Ishikawa (cell line): ENCODE measurements around the gene GJA10.

Source experiments
- CEBPB ChIP-seq: IDR thresholded peaks from 2 replicates; pipeline ENCODE4 v1.6.1; 2012
- CREB1 ChIP-seq: IDR thresholded peaks from 2 replicates; pipeline ENCODE4 v1.6.1; 2012; ENCODE audit warnings: low read depth
- EGR1 ChIP-seq: IDR thresholded peaks from 2 replicates; pipeline ENCODE4 v1.6.1; 2012
- EP300 ChIP-seq: IDR thresholded peaks from 2 replicates; pipeline ENCODE4 v1.6.1; 2012; ENCODE audit warnings: borderline replicate concordance
- FOXM1 ChIP-seq: IDR thresholded peaks from 2 replicates; pipeline ENCODE4 v1.6.1; 2012; ENCODE audit warnings: low read depth, borderline replicate concordance
- MAX ChIP-seq: IDR thresholded peaks from 2 replicates; pipeline ENCODE4 v1.6.1; 2012
- NFIC ChIP-seq: IDR thresholded peaks from 2 replicates; pipeline ENCODE4 v1.6.1; 2012
- RAD21 ChIP-seq: IDR thresholded peaks from 2 replicates; pipeline ENCODE4 v1.6.1; 2012; ENCODE audit warnings: low read depth
- TAF1 ChIP-seq: IDR thresholded peaks from 2 replicates; pipeline ENCODE4 v1.6.1; 2012; ENCODE audit warnings: low read depth, mild to moderate bottlenecking
- TCF12 ChIP-seq: IDR thresholded peaks from 2 replicates; pipeline ENCODE4 v1.6.1; 2012; ENCODE audit warnings: low read depth
- TEAD4 ChIP-seq: IDR thresholded peaks from 2 replicates; pipeline ENCODE4 v1.6.1; 2012
- USF1 ChIP-seq: IDR thresholded peaks from 2 replicates; pipeline ENCODE4 v1.6.1; 2012
- YY1 ChIP-seq: IDR thresholded peaks from 2 replicates; pipeline ENCODE4 v1.6.1; 2012; ENCODE audit warnings: low read depth
- ZBTB7A ChIP-seq: IDR thresholded peaks from 2 replicates; pipeline ENCODE4 v1.6.1; 2012; ENCODE audit warnings: low read depth
- TF ChIP-seq, protein P1 (sequence below): IDR thresholded peaks from 2 replicates; pipeline ENCODE4 v1.6.1; 2012; ENCODE audit warnings: low read depth, mild to moderate bottlenecking

Gene GJA10

GRCh38 chr6:89866024-89866678 lies 28.1 kb upstream of the GJA10 start:
- TF ChIP-seq CEBPB (no peak), RAD21 (no peak), NFIC (no peak), TCF12 (no peak), CREB1 (no peak), USF1 (no peak), YY1 (no peak), FOXM1 (no peak), EGR1 (no peak)
- TF ChIP-seq, protein P1, sequence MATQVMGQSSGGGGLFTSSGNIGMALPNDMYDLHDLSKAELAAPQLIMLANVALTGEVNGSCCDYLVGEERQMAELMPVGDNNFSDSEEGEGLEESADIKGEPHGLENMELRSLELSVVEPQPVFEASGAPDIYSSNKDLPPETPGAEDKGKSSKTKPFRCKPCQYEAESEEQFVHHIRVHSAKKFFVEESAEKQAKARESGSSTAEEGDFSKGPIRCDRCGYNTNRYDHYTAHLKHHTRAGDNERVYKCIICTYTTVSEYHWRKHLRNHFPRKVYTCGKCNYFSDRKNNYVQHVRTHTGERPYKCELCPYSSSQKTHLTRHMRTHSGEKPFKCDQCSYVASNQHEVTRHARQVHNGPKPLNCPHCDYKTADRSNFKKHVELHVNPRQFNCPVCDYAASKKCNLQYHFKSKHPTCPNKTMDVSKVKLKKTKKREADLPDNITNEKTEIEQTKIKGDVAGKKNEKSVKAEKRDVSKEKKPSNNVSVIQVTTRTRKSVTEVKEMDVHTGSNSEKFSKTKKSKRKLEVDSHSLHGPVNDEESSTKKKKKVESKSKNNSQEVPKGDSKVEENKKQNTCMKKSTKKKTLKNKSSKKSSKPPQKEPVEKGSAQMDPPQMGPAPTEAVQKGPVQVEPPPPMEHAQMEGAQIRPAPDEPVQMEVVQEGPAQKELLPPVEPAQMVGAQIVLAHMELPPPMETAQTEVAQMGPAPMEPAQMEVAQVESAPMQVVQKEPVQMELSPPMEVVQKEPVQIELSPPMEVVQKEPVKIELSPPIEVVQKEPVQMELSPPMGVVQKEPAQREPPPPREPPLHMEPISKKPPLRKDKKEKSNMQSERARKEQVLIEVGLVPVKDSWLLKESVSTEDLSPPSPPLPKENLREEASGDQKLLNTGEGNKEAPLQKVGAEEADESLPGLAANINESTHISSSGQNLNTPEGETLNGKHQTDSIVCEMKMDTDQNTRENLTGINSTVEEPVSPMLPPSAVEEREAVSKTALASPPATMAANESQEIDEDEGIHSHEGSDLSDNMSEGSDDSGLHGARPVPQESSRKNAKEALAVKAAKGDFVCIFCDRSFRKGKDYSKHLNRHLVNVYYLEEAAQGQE: no peak

DNA sequence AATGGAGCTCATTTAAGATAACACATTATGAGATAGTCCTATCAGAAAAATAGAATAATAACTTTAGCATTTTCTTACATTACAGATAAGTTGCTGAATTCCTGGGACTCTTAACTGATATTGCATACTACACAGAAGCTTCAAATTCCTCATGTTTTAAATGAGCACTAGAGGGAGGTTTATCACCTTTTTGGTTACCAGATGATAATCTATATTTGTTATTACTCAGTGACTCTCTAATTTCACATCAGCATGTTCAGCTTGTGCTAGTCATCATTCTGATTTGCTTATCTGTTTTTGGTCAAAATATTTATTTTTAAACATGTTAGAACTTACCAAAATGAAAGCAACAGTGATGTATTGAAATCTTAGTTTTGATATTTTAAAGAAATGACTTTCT lies 20.5 kb upstream of the GJA10 start:
- no peak for TF ChIP-seq NFIC
- no peak for TF ChIP-seq TCF12
- TF ChIP-seq, protein P1: no peak
- no peak for TF ChIP-seq TEAD4
- no peak for TF ChIP-seq CREB1
- TF ChIP-seq USF1: no peak
- TF ChIP-seq YY1: no peak
- no peak for TF ChIP-seq TAF1

- TF ChIP-seq, protein P1: no peak
- TF ChIP-seq RAD21: no peak
- no peak for TF ChIP-seq TEAD4
- TF ChIP-seq EP300: no peak
- no peak for TF ChIP-seq ZBTB7A
- TF ChIP-seq EGR1: no peak
- TF ChIP-seq TAF1: no peak
- no peak for TF ChIP-seq CREB1
- TF ChIP-seq FOXM1: no peak
- no peak for TF ChIP-seq YY1
- TF ChIP-seq TCF12: no peak
Measured at GRCh38 chr6:89874438-89874837, 19.8 kb upstream of the GJA10 start.

- TF ChIP-seq, protein P1: no peak
- TF ChIP-seq TAF1 (no peak), TEAD4 (no peak), FOXM1 (no peak), EGR1 (no peak), MAX (no peak), ZBTB7A (no peak), CREB1 (no peak), RAD21 (no peak), EP300 (no peak), CEBPB (no peak), TCF12 (no peak), NFIC (no peak), YY1 (no peak), USF1 (no peak)
Measured at GRCh38 chr6:89886378-89887120, 7.7 kb upstream of the GJA10 start.
